HepG2 (cell line): ENCODE results near the gene ARAP1. TPM values are rescaled to one million over a fixed set of nuclear protein-coding genes. Genes with fewer than 3 reads are reported as not detected.
A peak's percentile ranks its signal among the peaks of the same experiment; 100 is the strongest.

Experiments used
- AFF4 ChIP-seq: sonication (generic); formaldehyde crosslinking; IDR thresholded peaks from 2 replicates; pipeline ENCODE4 v1.4.0; 2020; ENCODE audit warnings: missing genetic modification reagents
- CCDC6 ChIP-seq: sonication (generic); formaldehyde crosslinking; IDR thresholded peaks from 2 replicates; pipeline ENCODE4 v1.8.1; 2022; ENCODE audit warnings: mild to moderate bottlenecking, missing genetic modification reagents, moderate library complexity
- ELF4 ChIP-seq: sonication (generic); formaldehyde crosslinking; IDR thresholded peaks from 2 replicates; pipeline ENCODE4 v1.5.0; 2020; ENCODE audit warnings: missing genetic modification reagents, mild to moderate bottlenecking, moderate library complexity, borderline replicate concordance
- GABPB1 ChIP-seq: IDR thresholded peaks from 2 replicates; pipeline ENCODE4 v1.6.1; 2016; ENCODE audit warnings: mild to moderate bottlenecking, missing genetic modification reagents, moderate library complexity, missing compliant biosample characterization
- HMGXB4 ChIP-seq, 2 experiments: sonication (generic) in 1 of 2; formaldehyde crosslinking in 1 of 2; IDR thresholded peaks; 2 replicates each; pipeline versions ENCODE4 v1.4.0 to v1.6.1; 2018 to 2020; ENCODE audit warnings: missing genetic modification reagents in 2 of 2, borderline replicate concordance in 1 of 2, low read depth in 1 of 2, mild to moderate bottlenecking in 1 of 2, missing biosample characterization in 1 of 2
- KLF9 ChIP-seq: IDR thresholded peaks from 2 replicates; pipeline ENCODE4 v1.6.1; 2016; ENCODE audit warnings: low read depth
- MIER2 ChIP-seq: IDR thresholded peaks from 2 replicates; pipeline ENCODE4 v1.6.1; 2016; ENCODE audit warnings: missing biosample characterization, missing genetic modification reagents
- MIXL1 ChIP-seq: IDR thresholded peaks from 2 replicates; pipeline ENCODE4 v1.6.1; 2016
- NFKBIZ ChIP-seq: IDR thresholded peaks from 2 replicates; pipeline ENCODE4 v1.6.1; 2018; ENCODE audit warnings: missing genetic modification reagents, missing compliant biosample characterization
- PAXIP1 ChIP-seq: sonication (generic); formaldehyde crosslinking; conservative IDR thresholded peaks from 2 replicates; pipeline ENCODE4 v1.4.0; 2020; ENCODE audit warnings: mild to moderate bottlenecking, missing genetic modification reagents, moderate library complexity
- RXRA ChIP-seq: sonication (generic); formaldehyde crosslinking; IDR thresholded peaks from 2 replicates; pipeline ENCODE4 v1.5.1; 2020; ENCODE audit warnings: missing genetic modification reagents
- ZFP91 ChIP-seq: sonication (generic); formaldehyde crosslinking; IDR thresholded peaks from 2 replicates; pipeline ENCODE4 v1.9.0; 2022; ENCODE audit warnings: missing genetic modification reagents, mild to moderate bottlenecking, borderline replicate concordance
- ZNF160 ChIP-seq: sonication (generic); formaldehyde crosslinking; IDR thresholded peaks from 2 replicates; pipeline ENCODE4 v1.8.0; 2022; ENCODE audit warnings: mild to moderate bottlenecking, inconsistent platforms, missing genetic modification reagents
- ZNF20 ChIP-seq: sonication (generic); formaldehyde crosslinking; IDR thresholded peaks from 2 replicates; pipeline ENCODE4 v1.4.0; 2020; ENCODE audit warnings: mild to moderate bottlenecking, moderate library complexity, missing genetic modification reagents
- ZNF343 ChIP-seq: sonication (generic); formaldehyde crosslinking; IDR thresholded peaks from 2 replicates; pipeline ENCODE4 v1.4.0; 2020; ENCODE audit warnings: mild to moderate bottlenecking, missing genetic modification reagents
- ZNF501 ChIP-seq: sonication (generic); formaldehyde crosslinking; IDR thresholded peaks from 2 replicates; pipeline ENCODE4 v1.5.1; 2020; ENCODE audit warnings: mild to moderate bottlenecking, moderate library complexity, missing genetic modification reagents
- ZNF839 ChIP-seq: sonication (generic); formaldehyde crosslinking; IDR thresholded peaks from 2 replicates; pipeline ENCODE4 v1.4.0; 2020; ENCODE audit warnings: missing genetic modification reagents, mild to moderate bottlenecking, borderline replicate concordance
- polyA plus RNA-seq, 8 experiments: library from polyadenylated mRNA; depleted of rRNA in 3 of 8; stranded (reverse) in 7 of 8; unstranded in 1 of 8; fragments of >200 nt; fragmentation: Illumina TruSeq in 4 of 8; extraction: Trizol in 4 of 8; gene quantifications; 2 replicates each; pipeline versions ENCODE4 v1.2.1 to v1.2.3, GENCODE V29; 2011 to 2016; ENCODE audit warnings: low read depth in 4 of 8, missing spikeins in 1 of 8, mixed read lengths in 1 of 8; ENCODE audit not compliant: insufficient read depth in 1 of 8
- total RNA-seq, 5 experiments: library from RNA; depleted of rRNA; stranded (reverse); fragments of >200 nt; fragmentation: Illumina TruSeq; extraction: Trizol; gene quantifications; 2 replicates each; pipeline ENCODE4 v1.2.3, GENCODE V29; 2016; ENCODE audit warnings: low read depth in 1 of 5

ARAP1 gene
- total and polyA plus RNA-seq, 2 of the 13 experiments (the other 11 are each of a cell fraction or from before 2014, with no cell fraction given) = 43.2 to 55.5 TPM

GRCh38 chr11:72766152-72766902 lies 14.1 kb upstream of the ARAP1 start (continued):
- TF ChIP-seq HMGXB4 (CRISPR knock-in tag; IDR thresholded peaks at IDR 0.05; ENCODE audit: borderline replicate concordance in 1 of 2, low read depth in 1 of 2) (peak in 1 of 2 experiments; percentile 59; a peak in 1 of 4 replicates), GABPB1 (peak; percentile 37; the same call in 1 of the 2 replicates), CCDC6 (peak; percentile 65; the same call in 1 of the 2 replicates), KLF9 (CRISPR knock-in tag) (0 out of 2 replicates have a peak, but pooled peaks have one; percentile 70), ZNF343 (0 out of 2 replicates have a peak, but pooled peaks have one; percentile 37), AFF4 (CRISPR knock-in tag) (no peak), MIER2 (CRISPR knock-in tag) (no peak), ZFP91 (CRISPR knock-in tag) (peak; percentile 72), ZNF160 (CRISPR knock-in tag) (no peak), ZNF839 (CRISPR knock-in tag) (peak; percentile 69; the same call in 1 of the 2 replicates), MIXL1 (CRISPR knock-in tag) (peak; percentile 33; the same call in 1 of the 2 replicates), RXRA (CRISPR knock-in tag) (peak; percentile 90), ELF4 (CRISPR knock-in tag) (no peak), NFKBIZ (CRISPR knock-in tag) (no peak), ZNF20 (CRISPR knock-in tag) (no peak), PAXIP1 (CRISPR knock-in tag) (peak; percentile 98), ZNF501 (CRISPR knock-in tag) (peak; percentile 90)
